Vagina (tissue), 2 donors: ENCODE measurements around the gene CHRM1. TPM values are rescaled to one million over a fixed set of nuclear protein-coding genes. Genes with fewer than 3 reads are reported as not detected.

Experiments used
- DNase-seq, 2 donors: peaks; one replicate each; pipeline ENCODE4 v3.0.0-alpha.2; 2017; ENCODE audit errors: extremely low spot score in 2 of 2
- H3K27ac ChIP-seq: fragments of 200-600 bp; sonication (generic); one replicate; pipeline ENCODE4 v1.5.1; 2019
- H3K27me3 ChIP-seq: fragments of 200-600 bp; sonication (generic); one replicate; pipeline ENCODE4 v1.5.1; 2019
- H3K36me3 ChIP-seq, 2 donors: fragments of 200-600 bp; sonication (generic); one replicate each; pipeline ENCODE4 v1.5.1; 2017 to 2019
- H3K4me1 ChIP-seq: fragments of 200-600 bp; sonication (generic); one replicate; pipeline ENCODE4 v1.5.1; 2019
- H3K4me3 ChIP-seq, 2 donors: fragments of 200-600 bp; sonication (generic); 1 replicate in 1 of 2; 2 replicates in 1 of 2; pipeline ENCODE4 v1.5.1; 2016 to 2019
- H3K9me3 ChIP-seq: fragments of 200-600 bp; sonication (generic); one replicate; pipeline ENCODE4 v1.5.1; 2019
- POLR2A ChIP-seq, 2 donors: fragments of 450-650 bp; IDR thresholded peaks; one replicate each; pipeline ENCODE4 v1.6.1; 2017; ENCODE audit warnings: antibody characterized with exemption in 2 of 2, mild to moderate bottlenecking in 2 of 2, moderate library complexity in 2 of 2
- POLR2AphosphoS5 ChIP-seq, 2 donors: sonication (generic); formaldehyde crosslinking; IDR thresholded peaks; one replicate each; pipeline ENCODE4 v1.9.0; 2017; ENCODE audit warnings: antibody characterized with exemption in 2 of 2, mild to moderate bottlenecking in 2 of 2, low read depth in 1 of 2; ENCODE audit not compliant: insufficient read depth in 1 of 2
- intact Hi-C: fragments of 100-400 bp; cut with DNase I; formaldehyde crosslinking; loops from one replicate; pipeline ENCODE4 v1.15.1; 2023
- total RNA-seq: library from RNA; depleted of rRNA; stranded (reverse); fragments of >200 nt; gene quantifications from one replicate; pipeline ENCODE4 v1.2.3, GENCODE V29; 2016
- TF ChIP-seq, protein P1 (sequence below), 3 experiments: fragments of 450-650 bp in 2 of 3; fragments of 200-600 bp in 1 of 3; sonication (generic) in 1 of 3; IDR thresholded peaks; one replicate each; pipeline ENCODE4 v1.5.1; 2017 to 2019; ENCODE audit warnings: antibody characterized with exemption in 3 of 3, mild to moderate bottlenecking in 2 of 3, moderate library complexity in 2 of 3

Gene CHRM1
- total RNA-seq, 1 donor from 2014 or later = not detected

DNA sequence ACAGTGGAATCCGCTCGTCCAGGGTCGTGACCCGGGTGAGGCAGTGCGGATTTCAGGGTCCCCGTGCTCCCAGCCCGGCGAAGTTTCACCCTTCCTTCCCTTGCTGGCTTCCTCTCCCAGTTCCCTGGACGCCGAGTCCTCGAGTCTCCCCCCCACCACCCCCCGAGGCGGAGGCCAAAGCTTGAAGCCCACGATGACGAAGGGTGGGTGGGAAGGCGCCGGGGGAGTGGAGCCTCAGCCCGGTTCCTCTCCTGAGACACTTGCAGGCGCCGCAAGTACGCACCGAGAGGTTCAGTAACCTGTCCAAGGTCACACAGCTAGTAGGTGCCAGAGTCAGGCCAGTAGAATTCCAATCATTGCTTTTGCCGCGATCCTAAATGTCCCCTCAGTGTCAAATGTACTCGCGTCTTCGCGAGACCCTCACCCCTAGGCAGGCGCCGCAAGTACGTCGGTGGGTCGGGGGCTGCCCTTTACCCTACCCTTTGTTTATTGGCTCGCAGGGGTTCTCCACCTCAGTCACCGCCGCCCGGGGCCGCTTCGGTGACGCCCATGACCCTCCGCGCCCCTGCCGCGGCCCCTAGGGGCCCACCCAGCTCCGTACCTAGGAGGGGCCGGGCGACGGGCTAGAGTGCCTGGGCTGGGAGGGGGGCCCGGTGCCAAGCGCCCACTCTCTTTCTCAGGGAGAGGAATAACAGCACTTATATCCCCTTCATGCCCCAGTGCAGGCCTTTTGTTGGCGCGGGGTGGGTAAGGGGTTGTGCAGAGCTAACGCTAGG, 5.7 kb upstream of the CHRM1 start:
- TF ChIP-seq POLR2AphosphoS5 (IDR thresholded peaks at IDR 0.05; ENCODE audit: insufficient read depth in 1 of 2, low read depth in 1 of 2) (no peak), POLR2A (IDR thresholded peaks at IDR 0.05) (no peak)
- intact Hi-C loops = no loop called here
- H3K27ac ChIP-seq = no peak overlapping the region
- peaks cover 12% of the 10 kb centered on the region for H3K27me3 ChIP-seq
- peak overlapping the region; percentile 30 to 45 for H3K4me3 ChIP-seq
- no peak for DNase-seq
- no peaks in the 10 kb centered on the region for H3K36me3 ChIP-seq
- H3K4me1 ChIP-seq = peaks cover 32% of the 10 kb centered on the region
- no peaks in the 10 kb centered on the region for H3K9me3 ChIP-seq

DNA sequence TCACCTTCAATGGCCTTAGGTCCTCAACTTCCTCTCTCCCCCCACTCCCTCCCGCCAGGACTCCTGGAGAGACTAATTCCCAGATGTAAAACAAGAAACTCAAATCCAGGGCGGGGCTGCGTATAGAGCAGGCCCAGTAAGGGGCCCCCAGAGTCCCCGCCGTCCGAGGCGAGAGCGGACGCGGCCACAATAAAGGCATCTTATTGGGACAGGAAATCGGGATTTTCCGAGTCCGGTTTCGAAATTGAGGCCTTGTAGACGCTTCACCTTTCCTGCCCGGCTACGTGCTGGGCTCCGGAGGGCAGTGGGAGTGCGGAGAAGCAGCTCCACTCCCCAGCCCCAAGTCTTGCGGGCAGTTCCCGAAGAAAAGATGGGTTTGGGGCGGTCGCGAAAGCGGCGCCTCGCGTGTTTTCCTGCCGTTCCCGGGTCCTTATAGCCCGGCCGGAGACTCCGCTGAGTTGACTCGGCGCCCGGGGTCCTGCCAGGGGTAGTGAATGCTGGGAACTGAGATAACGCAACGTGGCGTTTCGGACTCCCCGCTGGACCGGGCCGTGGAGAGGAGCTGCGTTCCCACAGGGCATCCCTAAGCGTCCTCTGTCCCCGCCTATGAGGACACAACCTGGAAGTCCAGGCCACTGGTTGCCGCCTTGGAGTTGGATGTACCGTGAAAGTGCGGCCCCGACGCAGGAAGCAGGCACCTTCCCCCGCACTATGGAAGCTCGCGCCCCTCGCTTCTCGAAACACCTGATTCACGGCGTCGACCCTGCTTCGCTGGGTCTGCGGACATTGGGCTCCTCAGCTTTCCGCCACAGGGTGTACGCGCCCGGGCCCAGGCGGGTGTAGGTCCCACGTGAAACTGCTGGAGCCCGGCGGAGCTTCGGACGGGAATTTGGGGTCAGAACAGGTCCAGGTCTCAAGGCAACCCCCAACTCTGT, 4.8 kb upstream of the CHRM1 start:
- TF ChIP-seq POLR2A (IDR thresholded peaks at IDR 0.05) (no peak), POLR2AphosphoS5 (IDR thresholded peaks at IDR 0.05; ENCODE audit: insufficient read depth in 1 of 2, low read depth in 1 of 2) (no peak)
- TF ChIP-seq, protein P1, sequence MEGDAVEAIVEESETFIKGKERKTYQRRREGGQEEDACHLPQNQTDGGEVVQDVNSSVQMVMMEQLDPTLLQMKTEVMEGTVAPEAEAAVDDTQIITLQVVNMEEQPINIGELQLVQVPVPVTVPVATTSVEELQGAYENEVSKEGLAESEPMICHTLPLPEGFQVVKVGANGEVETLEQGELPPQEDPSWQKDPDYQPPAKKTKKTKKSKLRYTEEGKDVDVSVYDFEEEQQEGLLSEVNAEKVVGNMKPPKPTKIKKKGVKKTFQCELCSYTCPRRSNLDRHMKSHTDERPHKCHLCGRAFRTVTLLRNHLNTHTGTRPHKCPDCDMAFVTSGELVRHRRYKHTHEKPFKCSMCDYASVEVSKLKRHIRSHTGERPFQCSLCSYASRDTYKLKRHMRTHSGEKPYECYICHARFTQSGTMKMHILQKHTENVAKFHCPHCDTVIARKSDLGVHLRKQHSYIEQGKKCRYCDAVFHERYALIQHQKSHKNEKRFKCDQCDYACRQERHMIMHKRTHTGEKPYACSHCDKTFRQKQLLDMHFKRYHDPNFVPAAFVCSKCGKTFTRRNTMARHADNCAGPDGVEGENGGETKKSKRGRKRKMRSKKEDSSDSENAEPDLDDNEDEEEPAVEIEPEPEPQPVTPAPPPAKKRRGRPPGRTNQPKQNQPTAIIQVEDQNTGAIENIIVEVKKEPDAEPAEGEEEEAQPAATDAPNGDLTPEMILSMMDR (IDR thresholded peaks at IDR 0.05) = no peak
- H3K9me3 ChIP-seq = no peaks in the 10 kb centered on the region
- H3K27ac ChIP-seq = no peak overlapping the region
- no peak for DNase-seq
- peaks cover 41% of the 10 kb centered on the region for H3K4me1 ChIP-seq
- H3K27me3 ChIP-seq = peaks cover 12% of the 10 kb centered on the region
- H3K4me3 ChIP-seq = peak overlapping the region; percentile 30 to 45
- H3K36me3 ChIP-seq = no peaks in the 10 kb centered on the region
- intact Hi-C loops = no loop called here

DNA sequence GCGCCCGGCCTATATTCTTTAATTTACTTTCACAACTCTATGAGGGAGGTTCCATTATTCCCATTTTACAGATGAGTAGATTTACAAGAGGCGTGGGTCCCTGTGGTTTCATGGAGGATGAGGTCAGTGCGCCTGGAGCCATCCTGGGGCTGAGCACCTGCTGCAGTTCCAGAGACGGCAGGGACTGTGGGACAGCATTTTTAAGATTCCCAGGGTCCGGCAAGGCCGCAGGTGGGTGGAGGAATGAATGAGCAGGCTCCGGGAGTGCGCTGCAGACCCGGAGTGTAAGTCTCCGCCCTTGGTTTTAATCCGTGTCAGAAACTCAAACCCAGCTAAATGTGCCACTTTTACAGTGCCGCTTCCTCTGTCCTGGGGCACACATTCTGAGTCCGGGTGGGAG, 4.1 kb upstream of the CHRM1 start:
- peaks cover 12% of the 10 kb centered on the region for H3K27me3 ChIP-seq
- H3K27ac ChIP-seq = no peak overlapping the region
- intact Hi-C loops = no loop called here
- H3K4me3 ChIP-seq = no peak overlapping the region
- TF ChIP-seq POLR2A (IDR thresholded peaks at IDR 0.05) (no peak), POLR2AphosphoS5 (IDR thresholded peaks at IDR 0.05; ENCODE audit: insufficient read depth in 1 of 2, low read depth in 1 of 2) (no peak)
- TF ChIP-seq, protein P1 (IDR thresholded peaks at IDR 0.05) = no peak
- H3K9me3 ChIP-seq = no peaks in the 10 kb centered on the region
- DNase-seq = no peak
- no peaks in the 10 kb centered on the region for H3K36me3 ChIP-seq
- peaks cover 41% of the 10 kb centered on the region for H3K4me1 ChIP-seq

DNA sequence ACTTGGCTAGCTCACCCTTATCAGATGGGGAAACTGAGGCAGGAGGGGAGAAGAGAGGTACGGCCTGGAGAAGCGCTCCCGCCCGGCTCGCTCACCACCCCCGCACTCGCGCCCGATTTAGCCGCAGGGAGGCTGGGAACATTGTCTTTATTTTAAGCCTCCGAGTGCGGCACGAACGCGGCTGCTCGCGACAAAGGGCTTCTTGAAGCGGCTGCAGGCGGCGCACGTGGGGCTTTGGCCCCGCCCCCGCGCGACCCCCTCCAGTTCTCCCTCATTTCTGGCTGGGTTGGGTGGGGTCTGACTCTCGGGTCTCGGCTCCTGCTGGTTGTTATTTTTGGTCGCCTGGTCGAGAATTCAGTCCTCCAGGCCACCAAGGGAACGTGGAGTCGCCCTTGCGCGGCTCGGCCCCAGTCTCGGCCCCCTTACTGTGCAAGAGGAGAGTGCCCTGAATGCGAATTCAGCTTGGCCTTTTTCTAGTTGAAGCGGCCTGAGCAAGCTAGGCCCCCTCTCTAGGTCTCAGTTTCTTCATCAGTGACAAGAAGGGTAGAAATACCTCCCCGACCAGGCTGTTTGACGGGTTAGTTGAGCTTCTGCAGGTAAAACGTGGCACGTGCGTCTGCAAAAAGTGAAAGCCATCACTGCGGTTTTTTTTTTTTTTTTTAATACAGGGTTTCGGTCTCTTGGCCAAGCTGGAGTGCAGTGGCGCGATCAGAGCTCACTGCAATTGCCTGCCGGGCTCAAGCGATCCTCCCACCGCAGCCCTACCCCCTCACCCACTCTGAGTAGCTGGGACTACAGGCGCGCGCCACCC, 2.6 kb upstream of the CHRM1 start:
- H3K27me3 ChIP-seq = peaks cover 12% of the 10 kb centered on the region
- intact Hi-C loops = no loop called here
- no peak overlapping the region for H3K27ac ChIP-seq
- DNase-seq = no peak
- H3K9me3 ChIP-seq = no peaks in the 10 kb centered on the region
- H3K36me3 ChIP-seq = no peaks in the 10 kb centered on the region
- peak overlapping the region; percentile 18 to 25 for H3K4me3 ChIP-seq
- TF ChIP-seq, protein P1 (IDR thresholded peaks at IDR 0.05) = no peak
- TF ChIP-seq POLR2AphosphoS5 (IDR thresholded peaks at IDR 0.05; ENCODE audit: insufficient read depth in 1 of 2, low read depth in 1 of 2) (no peak), POLR2A (IDR thresholded peaks at IDR 0.05) (no peak)
- H3K4me1 ChIP-seq = peaks cover 41% of the 10 kb centered on the region
